Stimulated activated CD4-positive, alpha-beta T cell treated with anti-CD3 and anti-CD28 coated beads, TNF-alpha, amount 100 ng/mL, for 48 hours (primary cell): ENCODE measurements around the gene XIRP2.

Experiments
- DNase-seq, 3 donors: peaks; one replicate each; pipeline ENCODE4 v3.0.0-alpha.2; 2020; ENCODE audit warnings: low read depth in 3 of 3

XIRP2 gene

GRCh38 chr2:166888180-166888579, at the start of gene XIRP2:
XIRP2 (plus strand) TSS chr2:166888480; CDS start chr2:166903483, 15,003 bp downstream.
- no peak for DNase-seq

- DNase-seq = no peak
Observed at GRCh38 chr2:166841152-166841551, 47.1 kb upstream of the XIRP2 start.

- DNase-seq = no peak
Observed at GRCh38 chr2:166841679-166842078, 46.6 kb upstream of the XIRP2 start.

- DNase-seq = no peak
Observed at GRCh38 chr2:166844111-166844510, 44.2 kb upstream of the XIRP2 start.

DNA sequence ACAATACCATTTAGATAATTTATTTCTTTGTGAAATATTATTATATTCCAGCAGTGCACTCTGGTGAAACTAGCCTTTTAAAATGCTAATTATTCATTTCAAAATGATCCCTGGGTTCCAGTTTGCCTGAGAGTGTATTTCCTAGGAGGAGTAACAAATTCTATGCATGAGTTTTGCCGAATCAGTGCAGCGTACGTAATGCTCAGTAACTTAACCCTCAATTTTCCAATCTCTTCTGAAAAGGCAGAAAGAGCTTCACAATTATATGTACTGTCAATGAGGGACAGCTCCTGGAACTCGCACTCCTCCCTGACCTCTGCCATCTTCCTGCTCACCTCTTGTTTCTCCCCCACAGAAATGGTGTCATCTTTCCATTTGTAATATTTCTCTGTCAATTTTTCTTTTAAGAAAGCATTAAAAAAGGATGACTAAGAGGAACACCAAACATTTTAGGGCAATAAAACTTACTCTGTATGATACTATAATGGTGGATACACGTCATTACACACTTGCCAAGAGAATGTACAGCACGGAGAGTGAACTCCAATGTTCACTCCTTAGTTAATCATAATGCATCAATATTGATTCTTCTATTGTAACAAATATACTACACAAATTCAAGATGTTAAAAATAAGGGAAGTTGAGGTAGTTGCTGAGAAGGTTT, 25.7 kb upstream of the XIRP2 start:
- no peak for DNase-seq

GRCh38 chr2:166867874-166868514, 20.3 kb upstream of the XIRP2 start:
- no peak for DNase-seq

- no peak for DNase-seq
Observed at GRCh38 chr2:166870346-166870745, 17.9 kb upstream of the XIRP2 start.

GRCh38 chr2:166881177-166881576, 7.1 kb upstream of the XIRP2 start:
- DNase-seq = no peak

- DNase-seq = no peak
Observed at GRCh38 chr2:166882851-166883250, 5.4 kb upstream of the XIRP2 start.

DNA sequence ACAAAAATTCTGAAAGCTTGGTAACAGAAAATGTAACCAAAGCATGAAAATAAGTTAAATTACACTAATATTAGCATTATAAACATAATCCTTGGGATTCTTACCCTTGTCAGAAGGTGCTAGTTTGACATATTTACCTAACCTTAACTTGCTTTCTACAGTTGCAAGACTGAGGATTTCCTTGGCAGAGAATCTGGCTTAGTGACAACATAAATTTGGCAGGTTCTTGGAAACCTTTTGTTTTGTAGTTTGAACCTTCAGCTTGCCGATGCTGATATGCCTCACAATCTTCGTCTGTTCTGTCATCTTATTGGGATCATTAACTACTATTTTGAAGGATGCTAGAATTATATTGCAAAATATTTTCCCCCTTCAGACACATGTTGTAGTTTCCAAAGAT, 3.4 kb downstream of the XIRP2 start:
- no peak for DNase-seq

DNA sequence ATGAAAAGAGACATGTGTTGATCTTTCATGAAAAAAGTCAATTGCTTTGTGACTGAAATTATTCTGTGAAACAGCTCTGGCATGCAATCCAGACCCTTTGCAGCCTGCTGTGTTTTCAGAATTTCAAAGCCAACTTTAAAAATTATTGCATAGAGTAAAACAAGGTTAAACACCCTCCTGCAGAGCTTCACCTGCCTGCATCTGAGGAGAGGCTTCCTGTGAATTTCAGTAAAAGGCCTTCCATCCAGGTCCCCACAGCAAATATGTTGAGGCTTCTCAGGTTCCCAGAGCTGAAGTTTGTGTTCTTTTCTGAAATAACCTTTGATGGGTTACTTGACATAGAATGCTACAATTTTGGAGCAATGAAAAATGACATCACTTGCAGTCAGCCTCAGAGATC, 4.1 kb downstream of the XIRP2 start:
- DNase-seq = no peak

DNA sequence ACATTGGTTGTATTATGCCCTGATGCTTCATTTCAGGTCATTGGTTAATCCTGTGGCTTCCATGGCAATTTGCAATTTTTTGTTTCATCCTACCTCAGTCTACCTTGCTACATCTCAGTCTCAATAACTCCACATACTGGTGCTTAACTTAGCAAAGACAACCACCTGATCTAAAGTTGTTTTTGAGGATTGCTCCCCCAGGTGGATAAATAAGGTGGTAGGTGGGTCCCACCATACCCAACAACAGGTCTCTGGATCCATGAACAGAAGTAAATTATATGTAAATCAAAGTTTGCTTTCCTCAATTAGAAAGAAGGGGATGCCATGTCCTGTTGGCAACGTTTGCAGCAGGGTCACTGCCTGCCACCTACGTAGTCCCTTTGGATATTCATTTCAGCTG, 7.0 kb downstream of the XIRP2 start:
- no peak for DNase-seq

GRCh38 chr2:166897666-166898065, 9.4 kb downstream of the XIRP2 start:
- no peak for DNase-seq

DNA sequence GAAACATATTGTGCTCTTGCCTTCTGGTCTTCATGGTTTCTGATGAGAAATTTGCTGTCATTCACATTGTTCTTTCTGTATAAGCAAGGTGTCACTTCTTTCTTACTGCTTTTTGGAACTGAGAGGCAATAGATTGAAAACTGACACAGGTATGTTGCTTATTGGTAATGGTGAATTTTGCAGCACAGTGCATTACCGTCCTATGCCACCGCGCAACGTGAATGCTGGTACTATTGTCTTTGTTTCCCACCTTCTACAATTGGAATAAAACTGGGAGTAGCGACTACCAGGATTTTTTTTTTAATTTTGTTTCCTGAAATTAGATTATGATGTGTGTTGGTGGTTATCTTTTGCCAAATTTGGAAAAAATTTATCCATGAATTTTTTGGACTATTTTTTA, 11.4 kb downstream of the XIRP2 start:
- no peak for DNase-seq

DNA sequence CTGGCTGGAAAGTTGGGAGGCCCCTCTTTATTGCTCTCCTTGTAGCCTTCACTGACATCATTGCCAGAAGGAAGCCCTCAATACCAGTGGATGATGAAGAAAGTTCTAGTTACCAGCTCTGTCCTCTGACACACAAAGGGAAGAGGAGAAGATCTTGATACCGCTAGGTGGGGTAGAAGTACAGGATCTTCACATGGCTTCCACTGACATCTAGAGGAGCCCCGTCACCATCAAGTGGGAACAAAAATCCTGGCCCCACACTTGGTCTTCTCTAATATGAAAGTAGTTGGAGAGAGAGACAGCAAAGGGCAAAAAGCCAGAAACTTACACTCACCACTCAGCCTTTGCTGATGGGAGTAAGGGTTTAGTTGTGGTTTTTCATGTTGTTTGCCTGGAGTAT, 12.4 kb downstream of the XIRP2 start:
- DNase-seq = no peak

- DNase-seq = no peak
Observed at GRCh38 chr2:166901336-166901735, 13.1 kb downstream of the XIRP2 start.

GRCh38 chr2:166916987-166917386, 28.7 kb downstream of the XIRP2 start:
- DNase-seq = no peak

DNA sequence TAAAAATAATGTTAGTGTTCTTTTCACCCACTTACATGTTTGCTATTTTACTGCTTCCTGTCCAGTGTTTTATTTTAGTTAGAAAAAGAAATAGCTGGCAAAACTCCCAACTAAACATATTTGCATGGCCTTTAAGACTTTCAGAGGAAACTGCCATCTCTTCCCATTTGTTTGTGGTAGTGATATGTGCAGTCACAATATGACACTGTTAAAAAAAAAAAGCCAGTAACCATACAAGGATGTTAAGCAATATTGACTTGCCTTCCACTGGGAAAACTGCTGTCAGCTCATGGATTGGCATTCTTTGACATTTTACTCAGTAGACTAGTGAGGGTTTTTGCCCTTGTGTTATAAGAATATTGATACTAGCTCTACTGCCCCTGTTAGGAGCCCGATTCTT, 29.1 kb downstream of the XIRP2 start:
- no peak for DNase-seq

- DNase-seq = no peak
Observed at GRCh38 chr2:166921261-166921896, 33.1 kb downstream of the XIRP2 start.

DNA sequence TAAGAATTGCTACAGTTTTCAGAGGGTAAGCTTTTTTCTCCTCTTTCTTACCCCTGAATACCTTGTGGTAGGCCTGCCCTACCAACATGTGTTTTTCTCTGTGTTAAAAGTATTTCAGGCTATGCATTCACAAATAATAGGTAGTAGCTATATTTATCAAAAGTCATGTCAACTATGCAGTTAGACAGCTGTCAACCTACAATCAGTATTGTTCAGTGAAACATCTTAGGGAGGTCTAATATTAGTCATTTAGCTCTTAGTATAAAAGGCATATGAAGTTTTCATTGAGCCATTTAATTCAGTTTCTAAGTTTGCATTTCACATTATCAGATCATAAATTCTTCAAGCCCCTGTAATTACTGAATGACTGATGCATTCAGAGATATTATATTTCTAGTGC, 36.7 kb downstream of the XIRP2 start:
- DNase-seq = no peak

DNA sequence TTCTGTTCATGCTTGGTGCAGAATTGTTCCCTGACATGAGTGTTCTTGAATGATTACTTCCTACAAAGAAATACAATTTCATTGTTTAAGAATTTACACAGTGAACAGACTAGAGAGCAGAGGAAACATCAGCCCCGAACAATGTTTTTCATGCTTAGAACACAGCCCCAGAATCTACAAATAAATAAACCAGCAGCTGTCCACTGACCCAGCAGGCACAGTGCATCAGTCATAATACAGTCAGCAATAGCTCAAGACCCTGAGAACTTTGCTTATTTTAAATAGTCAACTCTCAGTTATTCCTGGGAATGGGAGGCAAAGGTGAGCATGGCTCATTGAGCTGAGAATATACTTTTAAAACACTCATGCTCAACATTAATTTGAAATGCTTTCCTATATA, 38.4 kb downstream of the XIRP2 start:
- no peak for DNase-seq

GRCh38 chr2:166932032-166932431, 43.8 kb downstream of the XIRP2 start:
- no peak for DNase-seq

DNA sequence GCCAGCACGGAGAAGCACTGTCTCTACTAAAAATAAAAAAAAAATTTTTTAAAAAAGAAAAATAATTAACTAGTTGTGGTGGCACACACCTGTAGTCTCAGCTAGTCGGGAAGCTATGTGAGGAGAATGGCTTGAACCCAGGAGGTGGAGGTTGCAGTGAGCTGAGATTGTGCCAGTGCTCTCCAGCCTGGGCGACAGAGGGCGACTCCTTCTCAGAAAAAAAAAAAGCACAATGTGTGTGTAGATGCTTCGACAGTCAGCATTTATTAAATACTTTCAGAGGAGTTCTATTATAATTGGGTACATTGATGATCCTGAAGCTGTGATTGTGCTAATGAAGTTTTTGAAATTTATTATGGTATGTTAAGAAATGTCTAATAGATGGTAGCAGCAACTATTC, 46.5 kb downstream of the XIRP2 start:
- no peak for DNase-seq
